H1 (cell line): ENCODE measurements around the gene OLFML2A. TPM values are rescaled to one million over a fixed set of nuclear protein-coding genes. Genes with fewer than 3 reads are reported as not detected.

Experiments used
- CTCF ChIA-PET: fragments of 300-600 bp; sonication (Branson Sonifier 250); formaldehyde crosslinking; loops from one replicate; lab custom pipeline; 2021; ENCODE audit not compliant: partially characterized antibody; lab: Charles Lee
- POLR2A ChIA-PET: fragments of 300-600 bp; sonication (Branson Sonifier 250); formaldehyde crosslinking; loops from one replicate; lab custom pipeline; 2021; ENCODE audit warnings: inconsistent platforms; ENCODE audit not compliant: partially characterized antibody; lab: Charles Lee
- DNase-seq, 2 experiments: peaks; one replicate each; pipeline versions ENCODE4 v3.0.0 to v3.0.0-alpha.2; 2010 to 2022; ENCODE audit warnings: low spot score in 2 of 2, low read depth in 1 of 2, mixed read lengths in 1 of 2
- FAIRE-seq: peaks from 2 replicates; lab custom pipeline; 2011; peaks lifted over from hg19 to GRCh38; lab: Jason Lieb, UNC
- H2AFZ ChIP-seq: 2 replicates; pipeline ENCODE4 v1.8.1; 2012; ENCODE audit warnings: low read length, inconsistent platforms
- H2AK5ac ChIP-seq: 2 replicates; pipeline ENCODE4 v1.6.1; 2013; ENCODE audit warnings: low read depth, low read length
- H2BK120ac ChIP-seq: replicated peaks from 2 replicates; pipeline ENCODE3; 2013; ENCODE audit warnings: low read depth, low read length, inconsistent platforms
- H2BK12ac ChIP-seq: 2 replicates; pipeline ENCODE4 v1.6.1; 2013; ENCODE audit warnings: low read depth, low read length
- H2BK15ac ChIP-seq: 2 replicates; pipeline ENCODE4 v1.6.1; 2013; ENCODE audit warnings: low read length
- H2BK20ac ChIP-seq: 2 replicates; pipeline ENCODE4 v1.6.1; 2013; ENCODE audit warnings: low read length
- H2BK5ac ChIP-seq: 2 replicates; pipeline ENCODE4 v1.6.1; 2013; ENCODE audit warnings: low read depth, low read length
- H3K14ac ChIP-seq: 2 replicates; pipeline ENCODE4 v1.6.1; 2013; ENCODE audit warnings: inconsistent platforms; ENCODE audit not compliant: insufficient read length
- H3K18ac ChIP-seq: 2 replicates; pipeline ENCODE4 v1.6.1; 2013; ENCODE audit warnings: low read length; ENCODE audit errors: extremely low read depth
- H3K23ac ChIP-seq: 2 replicates; pipeline ENCODE4 v1.6.1; 2013; ENCODE audit warnings: inconsistent platforms; ENCODE audit not compliant: insufficient read length
- H3K23me2 ChIP-seq: 2 replicates; pipeline ENCODE4 v1.6.1; 2013; ENCODE audit warnings: low read depth, low read length
- H3K27ac ChIP-seq: 2 replicates; pipeline ENCODE4 v1.6.1; 2011; ENCODE audit warnings: low read depth, low read length, inconsistent platforms
- H3K27me3 ChIP-seq, 4 experiments: replicated peaks in 1 of 4; 1 replicate in 1 of 4; 2 replicates in 3 of 4; pipeline versions ENCODE4 v1.6.1 to v1.8.1; 2011 to 2013; ENCODE audit warnings: low read length in 3 of 4, mild to moderate bottlenecking in 3 of 4, inconsistent platforms in 2 of 4, mixed read lengths in 2 of 4, moderate library complexity in 1 of 4; ENCODE audit not compliant: control insufficient read depth in 3 of 4, insufficient read depth in 3 of 4; ENCODE audit errors: extremely low read depth in 1 of 4
- H3K36me3 ChIP-seq, 4 experiments: 2 replicates each; pipeline versions ENCODE4 v1.6.1 to v1.8.1; 2011 to 2013; ENCODE audit warnings: mild to moderate bottlenecking in 4 of 4, low read length in 3 of 4, moderate library complexity in 2 of 4, control low read depth in 1 of 4, inconsistent platforms in 1 of 4; ENCODE audit not compliant: insufficient read depth in 4 of 4, control insufficient read depth in 2 of 4
- H3K4ac ChIP-seq: replicated peaks from 2 replicates; pipeline ENCODE3; 2013; ENCODE audit warnings: low read length, low read depth, mixed read lengths, inconsistent platforms; ENCODE audit not compliant: insufficient read length
- H3K4me1 ChIP-seq, 4 experiments: replicated peaks in 1 of 4; 1 replicate in 1 of 4; 2 replicates in 3 of 4; pipeline versions ENCODE4 v1.6.1 to v1.8.1; 2011 to 2013; ENCODE audit warnings: low read length in 3 of 4, inconsistent platforms in 2 of 4, mixed read lengths in 1 of 4; ENCODE audit not compliant: insufficient read depth in 4 of 4, control insufficient read depth in 3 of 4
- H3K4me2 ChIP-seq, 2 experiments: 2 replicates each; pipeline versions ENCODE4 v1.6.1 to v1.8.1; 2011 to 2013; ENCODE audit warnings: low read depth in 2 of 2, low read length in 2 of 2, control low read depth in 1 of 2, inconsistent platforms in 1 of 2, mild to moderate bottlenecking in 1 of 2; ENCODE audit not compliant: insufficient read depth in 1 of 2
- H3K4me3 ChIP-seq, 4 experiments: fragments of 200-600, 300-600 bp in 1 of 4; sonication (generic), shearing (Covaris generic), sonication (Bioruptor Twin) in 1 of 4; 2 replicates each; pipeline versions ENCODE4 v1.5.1 to v1.8.1; 2011 to 2016; ENCODE audit warnings: low read length in 4 of 4, low read depth in 3 of 4, control low read depth in 2 of 4, inconsistent platforms in 2 of 4, mild to moderate bottlenecking in 2 of 4, mixed read lengths in 1 of 4, moderate library complexity in 1 of 4; ENCODE audit not compliant: insufficient read depth in 2 of 4; ENCODE audit errors: extremely low read depth in 1 of 4
- H3K56ac ChIP-seq: replicated peaks from 2 replicates; pipeline ENCODE3; 2013; ENCODE audit warnings: low read depth, mild to moderate bottlenecking, mixed read lengths, low read length, inconsistent platforms; ENCODE audit not compliant: insufficient read length
- H3K79me1 ChIP-seq: 2 replicates; pipeline ENCODE4 v1.6.1; 2013; ENCODE audit warnings: low read depth, low read length, control low read depth
- H3K79me2 ChIP-seq, 2 experiments: 2 replicates each; pipeline versions ENCODE4 v1.6.1 to v1.8.1; 2012 to 2013; ENCODE audit warnings: low read length in 2 of 2, mild to moderate bottlenecking in 2 of 2, inconsistent platforms in 1 of 2; ENCODE audit not compliant: insufficient read depth in 2 of 2, control insufficient read depth in 1 of 2
- H3K9ac ChIP-seq, 4 experiments: replicated peaks in 1 of 4; 1 replicate in 1 of 4; 2 replicates in 3 of 4; pipeline versions ENCODE4 v1.6.1 to v1.8.1; 2011 to 2013; ENCODE audit warnings: low read depth in 3 of 4, low read length in 3 of 4, control low read depth in 2 of 4, mild to moderate bottlenecking in 2 of 4, moderate library complexity in 2 of 4, inconsistent platforms in 1 of 4; ENCODE audit errors: extremely low read depth in 1 of 4
- H3K9me3 ChIP-seq, 2 experiments: 2 replicates each; pipeline versions ENCODE4 v1.6.1 to v1.8.1; 2012 to 2013; ENCODE audit warnings: mild to moderate bottlenecking in 2 of 2, moderate library complexity in 2 of 2, control low read depth in 1 of 2, inconsistent platforms in 1 of 2, low read depth in 1 of 2, low read length in 1 of 2, mixed read lengths in 1 of 2; ENCODE audit not compliant: insufficient read depth in 2 of 2
- H4K20me1 ChIP-seq, 2 experiments: replicated peaks in 1 of 2; 2 replicates each; pipeline versions ENCODE3 to v1.8.1; 2011 to 2013; ENCODE audit warnings: inconsistent platforms in 2 of 2, low read length in 2 of 2, mild to moderate bottlenecking in 1 of 2; ENCODE audit not compliant: insufficient read depth in 2 of 2, control insufficient read depth in 1 of 2
- H4K5ac ChIP-seq: 2 replicates; pipeline ENCODE4 v1.6.1; 2013; ENCODE audit warnings: low read length, low read depth, mixed read lengths, inconsistent platforms; ENCODE audit not compliant: insufficient read length
- H4K8ac ChIP-seq: 2 replicates; pipeline ENCODE4 v1.8.0; 2013; ENCODE audit warnings: mild to moderate bottlenecking, moderate library complexity, low read length, inconsistent platforms; ENCODE audit not compliant: insufficient read depth; ENCODE audit errors: extremely low read depth
- H4K91ac ChIP-seq: replicated peaks from 2 replicates; pipeline ENCODE3; 2013; ENCODE audit warnings: low read length, mixed read lengths, inconsistent platforms; ENCODE audit not compliant: insufficient read length
- EZH2 ChIP-seq: fragments of 200-600 bp; sonication (generic); IDR thresholded peaks from 2 replicates; pipeline ENCODE4 v1.7.1; 2012; ENCODE audit warnings: low read depth, mild to moderate bottlenecking, moderate library complexity, low read length, inconsistent platforms; ENCODE audit not compliant: severe bottlenecking
- RFX5 ChIP-seq: IDR thresholded peaks from 2 replicates; pipeline ENCODE4 v1.6.1; 2011; ENCODE audit warnings: low read depth, low read length, improper control_type of control experiment, borderline replicate concordance
- WGBS, 2 experiments: shearing (Covaris generic) in 1 of 2; methylation state at CpG; one replicate each; pipeline versions ENCODE4 v1.1.6 to v1.1.7; 2013 to 2015; ENCODE audit warnings: low lambda C conversion rate in 2 of 2, mixed read lengths in 2 of 2, inconsistent platforms in 1 of 2, low coverage in 1 of 2, missing lambda C conversion rate in 1 of 2; ENCODE audit not compliant: insufficient replicate concordance in 2 of 2, insufficient coverage in 1 of 2, insufficient read length in 1 of 2; ENCODE audit errors: extremely low coverage in 1 of 2, missing lambda C conversion rate in 1 of 2; 5-methylcytosine and 5-hydroxymethylcytosine counted together
- polyA plus RNA-seq, 7 experiments: library from polyadenylated mRNA; depleted of rRNA in 3 of 7; stranded (reverse) in 5 of 7; unstranded in 2 of 7; fragments of >200 nt in 5 of 7; fragments of 200-250 nt in 2 of 7; gene quantifications; 1 replicate in 5 of 7; 2 replicates in 1 of 7; 4 replicates in 1 of 7; pipeline versions ENCODE4 v1.2.1 to v1.2.3, GENCODE V29; 2011 to 2013; ENCODE audit warnings: missing spikeins in 2 of 7, mixed read lengths in 2 of 7
- total RNA-seq: library from RNA; stranded (reverse); fragmentation: NEBNext Ultra II Directional; extraction: Animal tissue kit (Norgen Biotek cat#: 25700); gene quantifications from 2 replicates; pipeline ENCODE4 v1.2.1, GENCODE V29; 2021

OLFML2A gene
- total and polyA plus RNA-seq, 2 of the 8 experiments (the other 6 are each of a cell fraction or from before 2014, with no cell fraction given): 7.8 to 11.5 TPM

GRCh38 chr9:124761196-124761595 lies 15.7 kb upstream of the OLFML2A start:
- Histone ChIP-seq H3K56ac (no peak overlapping the region), H4K5ac (peak overlapping the region; percentile 62), H3K9me3 (no peaks in the 10 kb centered on the region), H3K23me2 (0 out of 2 replicates have a peak, but pooled peaks cover 3% of the 10 kb centered on the region), H3K14ac (no peak overlapping the region), H2AFZ (no peak overlapping the region), H2BK120ac (peak overlapping the region; percentile 16), H3K79me2 (peaks cover 0 to 84% of the 10 kb centered on the region in 2 experiments; a peak in 3 of 4 replicates), H4K91ac (peak overlapping the region; percentile 96), H3K4me3 (peak overlapping the region in 2 of 4 experiments; percentile 3 to 50; a peak in 3 of 8 replicates), H3K4me1 (peaks cover 6 to 48% (median 28%) of the 10 kb centered on the region in 4 experiments; a peak in 5 of 7 replicates), H4K20me1 (no peaks in the 10 kb centered on the region), H3K23ac (no peak overlapping the region), H3K79me1 (no peaks in the 10 kb centered on the region), H2BK20ac (no peak overlapping the region), H2BK12ac (no peak overlapping the region), H2BK5ac (peak overlapping the region; percentile 53; the same call in 1 of the 2 replicates), H3K27ac (peak overlapping the region; percentile 61; the same call in 1 of the 2 replicates), H3K4ac (no peak overlapping the region), H3K4me2 (peak overlapping the region; percentile 60 to 61), H3K9ac (peak overlapping the region in 1 of 4 experiments; percentile 8; a peak in 1 of 7 replicates), H3K27me3 (no peaks in the 10 kb centered on the region), H2BK15ac (no peak overlapping the region), H3K36me3 (no peaks in the 10 kb centered on the region), H2AK5ac (no peak overlapping the region), H3K18ac (no peak overlapping the region; the same call in 1 of the 2 replicates), H4K8ac (no peak overlapping the region)
- peak; percentile 48; the same call in 1 of the 2 replicates for TF ChIP-seq RFX5
- TF ChIP-seq EZH2: no peak
- 5% methylated on average over 2 of the region's 2 CpGs; no CpG with 5 or more reads in 1 of the 2 experiments for WGBS, 2 experiments
- POLR2A ChIA-PET: interaction anchor here (0.6 to 5.5 kb wide), 9 partner anchors 9 to 95 kb away, joined by 4 to 50 read pairs (median 5); partner anchors contain the start of gene NR6A1
- FAIRE-seq (peak; percentile 28), DNase-seq (no peak)
- CTCF ChIA-PET: interaction anchor here (0.7 to 5.5 kb wide), 8 partner anchors 8 to 144 kb away, joined by 3 to 31 read pairs (median 5); partner anchors contain the start of genes OLFML2A and WDR38
